Right ventricle myocardium inferior (tissue), 1 donor: ENCODE results near the gene IKZF2. TPM values are rescaled to one million over a fixed set of nuclear protein-coding genes. Genes with fewer than 3 reads are reported as not detected.

ENCODE experiments used
- ATAC-seq: fragments of 200-7000 bp; cut with Tn5 transposase; one replicate; pipeline ENCODE4 v1.9.1; 2020; ENCODE audit warnings: mild to moderate bottlenecking, moderate library complexity
- DNase-seq: peaks from one replicate; pipeline ENCODE4 v3.0.0; 2021; ENCODE audit errors: missing footprints
- intact Hi-C: fragments of 100-400 bp; cut with DNase I; formaldehyde crosslinking; loops from one replicate; pipeline ENCODE4 v1.11.0; 2022
- total RNA-seq: library from RNA; stranded (reverse); fragmentation: NEBNext Ultra II Directional; extraction: Animal tissue kit (Norgen Biotek cat#: 25700); gene quantifications from one replicate; pipeline ENCODE4 v1.2.1, GENCODE V29; 2021
- donor health status: DM: no; HTN: yes; CAD: no; lungs with severe emphysema.

IKZF2 gene
- total RNA-seq, 1 donor from 2014 or later = 4.7 TPM

DNA sequence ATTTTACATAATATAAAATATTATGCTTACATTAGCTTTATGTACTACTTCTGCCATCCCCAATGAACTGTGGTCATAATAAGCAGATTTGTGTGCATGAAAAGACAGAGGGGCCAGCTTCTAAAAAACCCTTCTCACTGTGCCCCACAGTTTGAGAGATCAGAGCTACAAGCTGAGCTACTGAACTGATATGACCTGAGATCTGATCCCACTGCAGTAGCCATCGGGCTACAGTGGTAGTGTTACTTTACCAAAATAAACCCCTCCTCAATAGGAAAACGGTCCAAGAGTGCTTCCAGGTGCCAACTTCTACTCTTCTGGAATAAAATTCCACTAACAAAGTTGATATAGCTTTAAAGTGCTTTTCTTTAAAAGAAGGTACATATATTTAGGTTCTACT, 43.1 kb downstream of the IKZF2 start:
- ATAC-seq = no peak
- intact Hi-C loops = no loop called here
- DNase-seq = no peak

GRCh38 chr2:213107728-213108127, 43.7 kb downstream of the IKZF2 start:
- DNase-seq = no peak
- intact Hi-C loops = no loop called here
- ATAC-seq = no peak

GRCh38 chr2:213105212-213105611, 46.2 kb downstream of the IKZF2 start:
- DNase-seq (no peak), ATAC-seq (peak; percentile 35)
- intact Hi-C loops = no loop called here

DNA sequence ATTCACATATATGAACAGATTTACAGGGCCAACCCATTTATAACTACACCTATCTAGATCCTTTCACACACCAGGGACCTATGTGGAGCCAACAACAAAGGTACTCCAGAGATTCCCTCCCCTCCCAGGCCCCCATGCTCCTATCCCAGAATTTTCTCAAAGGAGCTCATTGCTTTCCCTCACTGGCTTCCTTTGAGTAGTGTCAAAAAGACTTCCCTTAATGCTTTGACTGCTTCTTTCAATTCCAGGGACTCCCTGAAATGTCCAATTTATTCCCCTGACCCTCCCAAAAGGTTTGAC, 46.6 kb downstream of the IKZF2 start:
- no peak for DNase-seq
- intact Hi-C loops = loop anchor here (5.0 kb wide), 1 partner anchor 47 kb away; the partner anchor contains the start of gene IKZF2
- ATAC-seq = peak; percentile 24

- ATAC-seq (peak; percentile 85), DNase-seq (no peak)
- intact Hi-C loops = loop anchor here (5.0 kb wide), 1 partner anchor 48 kb away; the partner anchor contains the start of gene IKZF2
Observed at GRCh38 chr2:213104092-213104902, 47.1 kb downstream of the IKZF2 start.

DNA sequence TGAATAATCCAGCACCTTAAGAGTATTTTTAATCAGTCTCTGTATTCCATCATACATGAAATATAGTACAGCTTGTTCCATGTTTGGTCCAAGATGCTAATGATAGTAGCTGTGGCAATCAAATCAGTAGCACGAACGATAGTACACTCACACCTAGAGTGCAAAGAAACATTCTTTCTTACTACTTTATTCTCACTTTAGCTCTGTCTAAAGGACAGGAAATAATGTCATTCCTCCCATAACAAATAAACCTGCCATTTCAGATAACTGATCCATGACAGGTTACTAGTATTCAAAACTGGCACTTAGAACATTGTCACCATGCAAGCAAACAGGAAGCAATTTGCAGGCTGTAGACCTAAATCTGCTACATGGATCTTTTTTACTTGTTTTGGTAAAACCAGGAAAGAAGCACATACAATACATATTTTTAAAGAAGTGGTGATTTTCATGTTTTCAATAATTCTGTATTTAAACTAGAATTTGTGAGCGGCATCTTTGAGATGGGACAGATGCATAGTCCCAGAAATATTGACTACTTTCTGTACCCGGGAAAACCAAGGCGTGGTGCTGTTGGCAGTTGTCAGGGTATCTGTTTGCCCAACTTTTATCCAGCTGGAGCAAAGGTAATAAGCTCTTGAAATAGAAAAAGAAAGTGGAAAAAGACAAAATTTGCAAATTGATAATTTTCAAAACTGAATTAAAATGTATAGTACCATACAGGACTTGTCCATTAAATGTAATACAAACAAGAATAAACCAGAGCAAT, 49.5 kb downstream of the IKZF2 start:
- intact Hi-C loops = loop anchor here (5.0 kb wide), 1 partner anchor 50 kb away; the partner anchor contains the start of gene IKZF2
- DNase-seq (no peak), ATAC-seq (no peak)

GRCh38 chr2:213101109-213101508, 50.3 kb downstream of the IKZF2 start:
- intact Hi-C loops = loop anchor here (5.0 kb wide), 1 partner anchor 51 kb away; the partner anchor contains the start of gene IKZF2
- DNase-seq (no peak), ATAC-seq (no peak)

GRCh38 chr2:213098612-213099011, 52.8 kb downstream of the IKZF2 start:
- DNase-seq (no peak), ATAC-seq (peak; percentile 80)
- intact Hi-C loops = no loop called here

GRCh38 chr2:213091765-213092164, 59.6 kb downstream of the IKZF2 start:
- intact Hi-C loops = no loop called here
- ATAC-seq = no peak
- no peak for DNase-seq

DNA sequence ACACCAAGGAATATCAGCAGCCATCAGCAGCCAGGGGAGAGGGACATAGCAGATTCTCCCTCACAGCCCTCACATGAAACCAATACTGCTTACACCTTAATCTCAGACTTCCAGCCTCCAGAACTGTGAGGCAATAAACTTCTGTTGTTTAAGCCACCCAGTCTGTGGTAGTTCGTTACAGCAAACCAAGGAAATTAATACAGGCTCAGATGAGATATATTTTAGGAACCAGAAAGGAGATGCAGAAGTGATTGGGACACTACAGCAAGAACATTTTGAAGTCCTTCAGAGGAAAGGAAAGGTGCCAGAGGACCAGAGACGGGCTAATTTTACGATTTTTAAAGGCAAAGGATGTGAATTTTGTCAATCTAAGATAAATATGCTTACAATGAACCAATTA, 60.6 kb downstream of the IKZF2 start:
- DNase-seq = no peak
- ATAC-seq = no peak
- intact Hi-C loops = no loop called here

DNA sequence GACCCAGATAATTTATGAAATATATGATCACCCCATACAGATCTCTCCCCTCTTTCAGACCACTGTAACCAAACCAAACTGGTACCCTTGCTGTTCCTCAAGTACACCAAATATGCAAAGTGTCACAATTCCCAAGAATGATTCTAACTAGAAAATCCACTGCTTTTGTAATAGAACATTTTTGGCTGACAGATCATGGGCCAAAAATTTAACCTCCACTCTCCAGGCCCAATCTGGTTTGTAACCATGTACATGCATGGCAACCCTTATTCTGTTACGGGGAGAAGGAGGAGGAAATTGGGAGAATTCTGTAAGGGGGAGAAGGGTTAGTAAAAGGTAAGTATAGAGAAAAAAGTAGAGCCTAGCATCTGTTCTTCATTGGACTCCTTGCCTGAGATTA, 62.0 kb downstream of the IKZF2 start:
- no peak for ATAC-seq
- DNase-seq = no peak
- intact Hi-C loops = no loop called here

DNA sequence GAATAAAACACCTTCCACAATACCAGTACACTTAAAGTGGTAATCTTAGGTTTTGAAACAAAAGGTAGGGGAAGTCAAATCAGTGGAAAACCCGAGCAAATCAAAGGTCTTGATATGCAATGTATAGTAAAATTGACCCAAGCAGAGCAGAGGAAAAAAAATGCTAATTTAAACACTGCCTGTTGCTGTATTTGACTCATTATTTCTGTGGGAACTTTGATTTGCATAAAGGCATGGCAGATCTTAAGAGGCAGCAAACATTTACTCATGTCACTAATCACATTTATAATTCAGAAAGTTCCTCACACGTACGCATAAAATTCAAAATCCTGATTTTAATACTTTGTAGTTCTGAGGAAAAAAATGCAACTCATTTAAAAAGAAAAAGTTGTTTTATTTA, 64.4 kb downstream of the IKZF2 start:
- intact Hi-C loops = no loop called here
- ATAC-seq = no peak
- no peak for DNase-seq

- DNase-seq (no peak), ATAC-seq (peak; percentile 75)
- intact Hi-C loops = no loop called here
Observed at GRCh38 chr2:213086571-213086970, 64.8 kb downstream of the IKZF2 start.

- ATAC-seq = no peak
- intact Hi-C loops = no loop called here
- no peak for DNase-seq
Observed at GRCh38 chr2:213086050-213086449, 65.4 kb downstream of the IKZF2 start.

DNA sequence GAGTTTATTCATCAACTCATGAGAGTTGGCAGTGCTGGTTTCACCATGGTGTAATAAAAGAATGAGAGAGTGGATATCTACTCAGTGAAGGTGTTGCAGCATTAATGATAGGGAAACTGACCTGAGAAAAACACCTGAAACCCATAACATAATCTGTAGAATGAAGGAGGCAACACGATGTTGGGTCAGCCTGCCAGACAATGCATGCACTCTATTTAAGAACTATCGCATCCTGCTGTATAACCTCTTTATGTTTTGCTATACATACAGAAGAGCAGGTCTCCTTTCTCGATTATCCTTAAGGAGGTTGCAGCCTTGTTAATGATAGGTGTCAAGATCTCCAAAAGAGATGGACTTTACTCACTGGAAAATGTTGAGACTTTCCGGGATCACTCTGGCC, 65.9 kb downstream of the IKZF2 start:
- ATAC-seq = no peak

DNA sequence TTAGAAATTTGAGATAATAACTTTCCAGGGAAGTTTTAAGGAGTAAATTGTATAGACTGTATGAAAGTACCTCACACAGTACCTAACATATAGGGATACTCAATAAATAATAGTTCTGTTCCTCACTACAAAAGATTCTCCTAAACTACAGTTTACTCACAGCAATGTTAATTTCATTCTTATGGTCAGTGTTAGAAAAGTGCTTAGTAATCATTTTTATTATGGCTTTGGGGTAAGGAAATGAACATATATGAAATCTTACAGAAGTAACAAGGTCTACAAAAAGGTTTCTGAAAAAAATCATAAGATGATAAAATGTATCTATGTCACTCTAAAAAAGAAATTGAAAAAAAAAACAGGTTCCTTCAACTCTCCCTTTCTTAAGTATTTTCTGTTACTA, 67.2 kb downstream of the IKZF2 start:
- no peak for DNase-seq
- ATAC-seq = no peak
- intact Hi-C loops = no loop called here

More for the DNA sequence above, 65.9 kb downstream of the IKZF2 start:
- DNase-seq = no peak
- intact Hi-C loops = no loop called here

GRCh38 chr2:213080969-213081617, 70.3 kb downstream of the IKZF2 start:
- intact Hi-C loops = no loop called here
- ATAC-seq (no peak), DNase-seq (no peak)

GRCh38 chr2:213079756-213080155, 71.7 kb downstream of the IKZF2 start:
- intact Hi-C loops = no loop called here
- DNase-seq (no peak), ATAC-seq (no peak)

DNA sequence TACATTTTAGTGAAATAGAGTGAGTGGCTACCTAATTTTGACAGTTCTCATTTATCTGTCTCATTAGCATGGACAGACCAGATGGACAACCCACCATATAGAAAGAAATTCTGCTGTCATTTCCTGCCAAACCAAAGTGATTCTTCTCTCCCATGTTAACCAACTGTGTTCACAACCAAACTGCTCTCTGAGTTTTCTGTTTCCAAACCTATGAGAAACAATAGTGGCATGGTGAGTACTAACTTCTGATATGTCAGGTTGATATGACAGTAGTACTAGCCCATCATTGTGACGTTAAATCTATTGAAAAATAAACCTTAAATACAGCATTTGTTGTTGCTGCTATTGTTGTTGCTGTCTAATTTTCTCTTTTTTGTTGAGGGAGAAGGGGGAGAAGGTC, 72.7 kb downstream of the IKZF2 start:
- no peak for DNase-seq
- ATAC-seq = no peak
- intact Hi-C loops = no loop called here

GRCh38 chr2:213069531-213069930, 81.9 kb downstream of the IKZF2 start:
- intact Hi-C loops = no loop called here
- DNase-seq (no peak), ATAC-seq (no peak)
